Measurements from ENCODE around the gene SEC14L5.

SEC14L5 gene

DNA sequence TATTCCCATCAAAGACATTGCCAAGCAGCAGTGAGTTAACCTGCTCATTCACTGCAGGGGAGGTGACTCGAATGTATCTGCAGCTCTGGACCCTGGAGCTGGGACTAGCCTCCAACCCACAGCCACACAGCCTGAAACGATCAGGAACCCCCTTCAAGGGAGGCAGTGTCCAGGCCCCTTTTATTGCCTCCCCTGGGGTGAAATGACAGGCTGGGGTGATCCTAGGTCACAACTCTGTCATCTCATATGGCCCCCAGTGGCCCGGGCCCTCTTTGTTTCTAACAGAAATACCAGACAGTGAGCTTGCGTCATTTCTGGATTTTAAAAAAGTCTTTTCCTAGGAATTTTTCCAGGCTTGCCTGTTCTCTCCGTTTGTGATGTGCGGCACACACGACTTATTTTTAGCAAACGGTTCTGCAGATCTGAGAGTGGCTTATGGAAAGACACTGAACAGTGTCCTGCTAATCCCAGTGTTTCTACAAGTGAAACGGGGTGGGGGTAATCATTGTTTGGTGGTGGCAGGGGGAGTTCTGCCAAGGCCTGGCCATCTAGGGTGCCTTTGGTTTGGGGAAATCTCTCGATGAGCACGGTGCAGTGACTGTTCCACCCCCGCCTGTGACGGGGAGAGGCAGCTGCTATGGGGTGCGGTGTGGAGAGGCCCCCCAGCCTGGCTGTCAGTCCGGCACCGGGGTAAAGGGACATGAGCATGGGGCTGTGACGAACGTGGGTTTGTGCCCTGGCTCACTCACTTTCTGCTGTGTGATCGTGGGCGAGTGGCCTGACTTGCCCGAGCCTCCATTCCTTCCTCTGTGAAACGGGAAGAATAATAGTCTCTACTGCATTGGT lies 48.4 kb downstream of the SEC14L5 start:
- no peak overlapping the region for H3K4me2 ChIP-seq (ENCODE audit: low read length)
- TF ChIP-seq, protein P1, sequence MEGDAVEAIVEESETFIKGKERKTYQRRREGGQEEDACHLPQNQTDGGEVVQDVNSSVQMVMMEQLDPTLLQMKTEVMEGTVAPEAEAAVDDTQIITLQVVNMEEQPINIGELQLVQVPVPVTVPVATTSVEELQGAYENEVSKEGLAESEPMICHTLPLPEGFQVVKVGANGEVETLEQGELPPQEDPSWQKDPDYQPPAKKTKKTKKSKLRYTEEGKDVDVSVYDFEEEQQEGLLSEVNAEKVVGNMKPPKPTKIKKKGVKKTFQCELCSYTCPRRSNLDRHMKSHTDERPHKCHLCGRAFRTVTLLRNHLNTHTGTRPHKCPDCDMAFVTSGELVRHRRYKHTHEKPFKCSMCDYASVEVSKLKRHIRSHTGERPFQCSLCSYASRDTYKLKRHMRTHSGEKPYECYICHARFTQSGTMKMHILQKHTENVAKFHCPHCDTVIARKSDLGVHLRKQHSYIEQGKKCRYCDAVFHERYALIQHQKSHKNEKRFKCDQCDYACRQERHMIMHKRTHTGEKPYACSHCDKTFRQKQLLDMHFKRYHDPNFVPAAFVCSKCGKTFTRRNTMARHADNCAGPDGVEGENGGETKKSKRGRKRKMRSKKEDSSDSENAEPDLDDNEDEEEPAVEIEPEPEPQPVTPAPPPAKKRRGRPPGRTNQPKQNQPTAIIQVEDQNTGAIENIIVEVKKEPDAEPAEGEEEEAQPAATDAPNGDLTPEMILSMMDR (IDR thresholded peaks at IDR 0.05; ENCODE audit: low read length) = no peak
- TF ChIP-seq EZH2 (IDR thresholded peaks at IDR 0.05; ENCODE audit: borderline replicate concordance, low read length) = no peak
- H3K9ac ChIP-seq (ENCODE audit: low read length) = no peak overlapping the region
- no peaks in the 10 kb centered on the region for H3K79me2 ChIP-seq (ENCODE audit: insufficient read depth, low read length)
- no peaks in the 10 kb centered on the region for H3K9me2 ChIP-seq (ENCODE audit: low read depth, low read length)
- no peaks in the 10 kb centered on the region for H3K27me3 ChIP-seq (ENCODE audit: insufficient read depth, low read length)
- no peaks in the 10 kb centered on the region for H3K4me1 ChIP-seq (ENCODE audit: insufficient read depth, low read length, severe bottlenecking)
- no peak overlapping the region for H3K4me3 ChIP-seq (ENCODE audit: low read depth, low read length, poor library complexity, severe bottlenecking)
- H3F3A ChIP-seq (ENCODE audit: insufficient read depth, low read length) = no peaks in the 10 kb centered on the region
- H3K36me3 ChIP-seq (ENCODE audit: insufficient read depth, low read length) = no peaks in the 10 kb centered on the region
- no peak overlapping the region for H3K27ac ChIP-seq (ENCODE audit: low read depth, low read length, poor library complexity, severe bottlenecking)
- H4K20me1 ChIP-seq (ENCODE audit: insufficient read depth, low read length) = no peaks in the 10 kb centered on the region
- H3K9me3 ChIP-seq (ENCODE audit: low read length) = no peaks in the 10 kb centered on the region
- H2AFZ ChIP-seq (ENCODE audit: low read length) = no peak overlapping the region

DNA sequence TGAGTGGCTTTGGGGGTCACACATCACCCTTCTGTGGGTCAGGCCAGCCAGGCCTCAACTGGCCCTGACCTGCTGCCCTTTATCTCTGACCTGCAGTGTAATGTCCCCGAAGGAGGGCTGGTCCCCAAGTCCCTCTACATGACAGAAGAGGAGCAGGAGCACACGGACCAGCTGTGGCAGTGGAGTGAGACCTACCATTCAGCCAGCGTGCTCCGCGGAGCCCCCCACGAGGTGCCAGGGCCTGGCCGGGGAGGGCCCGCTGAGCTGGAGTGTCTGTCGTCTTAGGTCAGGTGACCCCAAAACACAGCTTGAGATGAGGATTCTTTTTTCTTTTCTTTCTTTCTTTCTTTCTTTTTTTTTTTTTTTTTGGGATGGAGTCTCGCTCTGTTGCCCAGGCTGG lies 49.1 kb downstream of the SEC14L5 start:
- H3K4me1 ChIP-seq (ENCODE audit: insufficient read depth, low read length, severe bottlenecking) = no peaks in the 10 kb centered on the region
- no peak overlapping the region for H3K9ac ChIP-seq (ENCODE audit: low read length)
- no peaks in the 10 kb centered on the region for H3K36me3 ChIP-seq (ENCODE audit: insufficient read depth, low read length)
- H3K4me3 ChIP-seq (ENCODE audit: low read depth, low read length, poor library complexity, severe bottlenecking) = no peak overlapping the region
- H3F3A ChIP-seq (ENCODE audit: insufficient read depth, low read length) = no peaks in the 10 kb centered on the region
- TF ChIP-seq, protein P1 (IDR thresholded peaks at IDR 0.05; ENCODE audit: low read length) = no peak
- no peak for TF ChIP-seq EZH2 (IDR thresholded peaks at IDR 0.05; ENCODE audit: borderline replicate concordance, low read length)
- H3K9me2 ChIP-seq (ENCODE audit: low read depth, low read length) = no peaks in the 10 kb centered on the region
- H3K4me2 ChIP-seq (ENCODE audit: low read length) = no peak overlapping the region
- H4K20me1 ChIP-seq (ENCODE audit: insufficient read depth, low read length) = no peaks in the 10 kb centered on the region
- no peaks in the 10 kb centered on the region for H3K27me3 ChIP-seq (ENCODE audit: insufficient read depth, low read length)
- H3K9me3 ChIP-seq (ENCODE audit: low read length) = no peaks in the 10 kb centered on the region
- no peaks in the 10 kb centered on the region for H3K79me2 ChIP-seq (ENCODE audit: insufficient read depth, low read length)
- no peak overlapping the region for H2AFZ ChIP-seq (ENCODE audit: low read length)
- no peak overlapping the region for H3K27ac ChIP-seq (ENCODE audit: low read depth, low read length, poor library complexity, severe bottlenecking)

DNA sequence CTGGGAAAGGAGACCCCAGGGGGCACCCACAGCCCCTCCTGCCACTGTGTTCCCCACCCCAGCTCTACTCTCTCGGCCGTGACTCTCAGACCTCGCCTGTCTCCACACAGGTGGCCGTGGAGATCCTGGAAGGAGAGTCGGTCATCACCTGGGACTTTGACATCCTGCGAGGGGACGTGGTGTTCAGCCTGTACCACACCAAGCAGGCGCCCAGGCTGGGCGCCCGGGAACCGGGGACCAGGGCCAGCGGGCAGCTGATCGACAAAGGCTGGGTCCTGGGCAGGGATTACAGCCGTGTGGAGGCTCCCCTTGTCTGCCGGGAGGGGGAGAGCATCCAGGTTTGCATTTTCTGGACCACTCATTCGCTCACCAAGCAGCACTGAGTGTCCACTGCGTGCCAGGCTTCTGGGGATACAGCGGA lies 50.2 kb downstream of the SEC14L5 start:
- Histone ChIP-seq H3F3A (ENCODE audit: insufficient read depth, low read length) (no peaks in the 10 kb centered on the region), H4K20me1 (ENCODE audit: insufficient read depth, low read length) (no peaks in the 10 kb centered on the region), H3K4me2 (ENCODE audit: low read length) (no peak overlapping the region), H3K9me2 (ENCODE audit: low read depth, low read length) (no peaks in the 10 kb centered on the region), H3K4me3 (ENCODE audit: low read depth, low read length, poor library complexity, severe bottlenecking) (no peak overlapping the region), H3K27me3 (ENCODE audit: insufficient read depth, low read length) (no peaks in the 10 kb centered on the region), H3K9ac (ENCODE audit: low read length) (no peak overlapping the region), H3K4me1 (ENCODE audit: insufficient read depth, low read length, severe bottlenecking) (no peaks in the 10 kb centered on the region), H3K36me3 (ENCODE audit: insufficient read depth, low read length) (no peaks in the 10 kb centered on the region), H3K27ac (ENCODE audit: low read depth, low read length, poor library complexity, severe bottlenecking) (no peak overlapping the region), H3K79me2 (ENCODE audit: insufficient read depth, low read length) (no peaks in the 10 kb centered on the region), H3K9me3 (ENCODE audit: low read length) (no peaks in the 10 kb centered on the region), H2AFZ (ENCODE audit: low read length) (no peak overlapping the region)
- no peak for TF ChIP-seq EZH2 (IDR thresholded peaks at IDR 0.05; ENCODE audit: borderline replicate concordance, low read length)
- TF ChIP-seq, protein P1 (IDR thresholded peaks at IDR 0.05; ENCODE audit: low read length) = no peak
